ENCODE results near the gene PRR15L. TPM values are rescaled to one million over a fixed set of nuclear protein-coding genes. Genes with fewer than 3 reads are reported as not detected.
A peak's percentile ranks its signal among the peaks of the same experiment; 100 is the strongest.

PRR15L gene
- total RNA-seq, 1 donor from 2014 or later = not detected

- no peak for TF ChIP-seq CTCF (IDR thresholded peaks at IDR 0.05; ENCODE audit: partially characterized antibody, unreplicated experiment)
- H3K4me1 Mint-ChIP-seq (ENCODE audit: low read depth, unreplicated experiment) = peaks cover 15% of the 10 kb centered on the region
- no peak overlapping the region for H3K27ac Mint-ChIP-seq (ENCODE audit: unreplicated experiment)
- peaks cover 1% of the 10 kb centered on the region for H3K9me3 Mint-ChIP-seq (ENCODE audit: unreplicated experiment)
- peaks cover 9% of the 10 kb centered on the region for H3K27me3 Mint-ChIP-seq (ENCODE audit: unreplicated experiment)
- DNase-seq = no peak
- no peaks in the 10 kb centered on the region for H3K36me3 Mint-ChIP-seq (ENCODE audit: unreplicated experiment)
- H3K4me3 Mint-ChIP-seq (ENCODE audit: unreplicated experiment) = no peak overlapping the region
Observed at GRCh38 chr17:47931848-47932247, 25.8 kb downstream of the PRR15L start.

GRCh38 chr17:47929218-47930000, 28.3 kb downstream of the PRR15L start:
- peaks cover 5% of the 10 kb centered on the region for H3K36me3 Mint-ChIP-seq (ENCODE audit: unreplicated experiment)
- peaks cover 7% of the 10 kb centered on the region for H3K27me3 Mint-ChIP-seq (ENCODE audit: unreplicated experiment)
- H3K9me3 Mint-ChIP-seq (ENCODE audit: unreplicated experiment) = peaks cover 1% of the 10 kb centered on the region
- no peak for TF ChIP-seq CTCF (IDR thresholded peaks at IDR 0.05; ENCODE audit: partially characterized antibody, unreplicated experiment)
- peak overlapping the region; percentile 18 for H3K27ac Mint-ChIP-seq (ENCODE audit: unreplicated experiment)
- no peak overlapping the region for H3K4me3 Mint-ChIP-seq (ENCODE audit: unreplicated experiment)
- DNase-seq = no peak
- H3K4me1 Mint-ChIP-seq (ENCODE audit: low read depth, unreplicated experiment) = peaks cover 13% of the 10 kb centered on the region

GRCh38 chr17:47928415-47928814, 29.3 kb downstream of the PRR15L start:
- no peak for TF ChIP-seq CTCF (IDR thresholded peaks at IDR 0.05; ENCODE audit: partially characterized antibody, unreplicated experiment)
- DNase-seq = no peak
- peaks cover 13% of the 10 kb centered on the region for H3K4me1 Mint-ChIP-seq (ENCODE audit: low read depth, unreplicated experiment)
- H3K36me3 Mint-ChIP-seq (ENCODE audit: unreplicated experiment) = peaks cover 5% of the 10 kb centered on the region
- peaks cover 1% of the 10 kb centered on the region for H3K9me3 Mint-ChIP-seq (ENCODE audit: unreplicated experiment)
- no peak overlapping the region for H3K4me3 Mint-ChIP-seq (ENCODE audit: unreplicated experiment)
- H3K27me3 Mint-ChIP-seq (ENCODE audit: unreplicated experiment) = peaks cover 7% of the 10 kb centered on the region
- no peak overlapping the region for H3K27ac Mint-ChIP-seq (ENCODE audit: unreplicated experiment)

GRCh38 chr17:47927821-47928400, 29.8 kb downstream of the PRR15L start:
- H3K4me3 Mint-ChIP-seq (ENCODE audit: unreplicated experiment) = no peak overlapping the region
- peaks cover 5% of the 10 kb centered on the region for H3K36me3 Mint-ChIP-seq (ENCODE audit: unreplicated experiment)
- DNase-seq = no peak
- H3K4me1 Mint-ChIP-seq (ENCODE audit: low read depth, unreplicated experiment) = peaks cover 13% of the 10 kb centered on the region
- H3K27me3 Mint-ChIP-seq (ENCODE audit: unreplicated experiment) = peaks cover 5% of the 10 kb centered on the region
- H3K9me3 Mint-ChIP-seq (ENCODE audit: unreplicated experiment) = no peaks in the 10 kb centered on the region
- TF ChIP-seq CTCF (IDR thresholded peaks at IDR 0.05; ENCODE audit: partially characterized antibody, unreplicated experiment) = no peak
- H3K27ac Mint-ChIP-seq (ENCODE audit: unreplicated experiment) = no peak overlapping the region

GRCh38 chr17:47925678-47925988, 32.0 kb downstream of the PRR15L start:
- H3K36me3 Mint-ChIP-seq (ENCODE audit: unreplicated experiment) = peaks cover 8% of the 10 kb centered on the region
- TF ChIP-seq CTCF (IDR thresholded peaks at IDR 0.05; ENCODE audit: partially characterized antibody, unreplicated experiment) = no peak
- H3K4me1 Mint-ChIP-seq (ENCODE audit: low read depth, unreplicated experiment) = peaks cover 13% of the 10 kb centered on the region
- DNase-seq = no peak
- peaks cover 3% of the 10 kb centered on the region for H3K9me3 Mint-ChIP-seq (ENCODE audit: unreplicated experiment)
- no peak overlapping the region for H3K4me3 Mint-ChIP-seq (ENCODE audit: unreplicated experiment)
- peaks cover 3% of the 10 kb centered on the region for H3K27me3 Mint-ChIP-seq (ENCODE audit: unreplicated experiment)
- H3K27ac Mint-ChIP-seq (ENCODE audit: unreplicated experiment) = no peak overlapping the region
